ENCODE data around the gene FAF1. TPM values are rescaled to one million over a fixed set of nuclear protein-coding genes. Genes with fewer than 3 reads are reported as not detected.
"Not testable (repeated sequence)": the region's sequence is repeated elsewhere in the genome, so short reads cannot be mapped to it uniquely, and the experiment has no call there.

Gene FAF1
- total RNA-seq, 4 donors from 2014 or later = 25.1 to 55.7 (median 38.8) TPM

DNA sequence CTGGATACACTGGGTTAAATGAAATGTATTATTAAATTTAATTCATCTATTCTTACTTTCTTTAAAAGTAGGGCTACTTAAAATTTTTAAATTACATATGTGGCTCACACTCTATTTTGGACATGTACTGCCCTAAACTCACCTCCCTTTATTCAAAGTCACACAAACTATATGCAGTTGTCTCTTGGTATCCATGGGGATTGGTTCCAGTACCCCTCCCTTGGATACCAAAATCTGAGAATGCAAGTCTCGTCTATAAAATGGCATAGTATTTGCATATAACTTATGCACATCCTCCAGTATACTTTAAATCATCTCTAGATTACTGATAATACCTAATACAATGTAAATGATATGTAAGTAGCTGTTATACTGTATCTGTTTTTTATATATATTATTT lies 57.6 kb downstream of the FAF1 start:
- Histone ChIP-seq H3K27ac (no peak overlapping the region), H3K36me3 (peaks cover 0 to 2% (median 0%) of the 10 kb centered on the region in 3 donors), H3K4me1 (no peaks in the 10 kb centered on the region), H3K9me3 (peaks cover 0 to 9% (median 0%) of the 10 kb centered on the region in 4 donors), H3K27me3 (no peaks in the 10 kb centered on the region), H3K4me3 (no peak overlapping the region)
- 79 to 85% methylated on average over 1 of the region's 1 CpG for WGBS, 2 donors
- DNase-seq (ENCODE audit: low spot score in 2 of 2) = no peak
- TF ChIP-seq POLR2A (IDR thresholded peaks at IDR 0.05) (no peak), EP300 (IDR thresholded peaks at IDR 0.05) (no peak)
- TF ChIP-seq, protein P1, sequence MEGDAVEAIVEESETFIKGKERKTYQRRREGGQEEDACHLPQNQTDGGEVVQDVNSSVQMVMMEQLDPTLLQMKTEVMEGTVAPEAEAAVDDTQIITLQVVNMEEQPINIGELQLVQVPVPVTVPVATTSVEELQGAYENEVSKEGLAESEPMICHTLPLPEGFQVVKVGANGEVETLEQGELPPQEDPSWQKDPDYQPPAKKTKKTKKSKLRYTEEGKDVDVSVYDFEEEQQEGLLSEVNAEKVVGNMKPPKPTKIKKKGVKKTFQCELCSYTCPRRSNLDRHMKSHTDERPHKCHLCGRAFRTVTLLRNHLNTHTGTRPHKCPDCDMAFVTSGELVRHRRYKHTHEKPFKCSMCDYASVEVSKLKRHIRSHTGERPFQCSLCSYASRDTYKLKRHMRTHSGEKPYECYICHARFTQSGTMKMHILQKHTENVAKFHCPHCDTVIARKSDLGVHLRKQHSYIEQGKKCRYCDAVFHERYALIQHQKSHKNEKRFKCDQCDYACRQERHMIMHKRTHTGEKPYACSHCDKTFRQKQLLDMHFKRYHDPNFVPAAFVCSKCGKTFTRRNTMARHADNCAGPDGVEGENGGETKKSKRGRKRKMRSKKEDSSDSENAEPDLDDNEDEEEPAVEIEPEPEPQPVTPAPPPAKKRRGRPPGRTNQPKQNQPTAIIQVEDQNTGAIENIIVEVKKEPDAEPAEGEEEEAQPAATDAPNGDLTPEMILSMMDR (IDR thresholded peaks at IDR 0.05) = no peak

DNA sequence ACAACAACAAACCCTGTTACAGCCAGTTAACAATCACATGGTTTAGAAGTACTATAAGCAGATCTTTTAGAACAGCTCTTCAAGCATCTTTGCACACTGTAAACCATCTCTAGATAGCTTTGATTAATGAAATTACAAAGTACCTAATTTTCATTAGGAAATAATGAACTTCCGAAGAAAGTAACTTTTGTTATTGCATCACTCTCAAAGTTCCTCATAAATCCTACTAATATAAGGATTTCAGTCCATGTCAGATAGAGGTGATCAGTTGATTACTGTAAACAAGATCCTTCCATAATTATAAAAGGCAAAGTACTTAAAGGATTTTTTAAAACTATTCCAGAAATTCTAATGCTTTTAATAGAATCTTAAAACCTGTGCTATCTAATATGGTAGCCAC lies 58.2 kb downstream of the FAF1 start:
- no peak overlapping the region for H3K27ac ChIP-seq
- H3K4me1 ChIP-seq = no peaks in the 10 kb centered on the region
- TF ChIP-seq, protein P1 (IDR thresholded peaks at IDR 0.05) = no peak
- TF ChIP-seq POLR2A (IDR thresholded peaks at IDR 0.05) = no peak
- no peak for TF ChIP-seq EP300 (IDR thresholded peaks at IDR 0.05)
- 0% methylated on average over 1 of the region's 1 CpG for WGBS, 2 donors
- peaks cover 0 to 14% (median 0%) of the 10 kb centered on the region in 4 donors for H3K9me3 ChIP-seq
- no peaks in the 10 kb centered on the region for H3K27me3 ChIP-seq
- H3K4me3 ChIP-seq = no peak overlapping the region
- DNase-seq (ENCODE audit: low spot score in 2 of 2) = no peak
- peaks cover 0 to 3% (median 0%) of the 10 kb centered on the region in 3 donors for H3K36me3 ChIP-seq

DNA sequence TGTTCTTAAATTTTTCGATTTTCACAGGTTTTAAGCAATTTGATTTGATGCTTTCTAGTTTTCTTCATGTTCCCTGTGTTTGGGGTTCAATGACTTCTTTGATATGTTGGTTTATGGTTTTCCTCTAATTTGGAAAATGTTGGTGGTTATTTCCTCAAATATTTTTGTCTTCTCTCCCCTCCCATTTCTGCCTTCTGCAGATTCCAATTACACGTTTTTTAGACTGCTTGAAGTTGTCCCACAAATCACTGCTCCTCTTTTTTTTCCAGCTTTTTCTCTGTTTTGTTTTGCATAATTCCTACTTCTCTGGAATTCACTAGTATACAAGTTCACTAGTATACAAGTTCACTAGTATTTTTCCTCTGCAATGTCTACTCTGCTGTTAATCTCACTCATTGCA lies 61.3 kb downstream of the FAF1 start:
- WGBS, 2 donors = 63 to 67% methylated on average over 2 of the region's 2 CpGs
- Histone ChIP-seq H3K27ac (no peak overlapping the region), H3K4me1 (no peaks in the 10 kb centered on the region), H3K36me3 (peaks cover 0 to 3% (median 0%) of the 10 kb centered on the region in 3 donors), H3K9me3 (peaks cover 0 to 14% (median 0%) of the 10 kb centered on the region in 4 donors), H3K27me3 (no peaks in the 10 kb centered on the region), H3K4me3 (no peak overlapping the region)
- TF ChIP-seq POLR2A (IDR thresholded peaks at IDR 0.05) (no peak), EP300 (IDR thresholded peaks at IDR 0.05) (no peak)
- TF ChIP-seq, protein P1 (IDR thresholded peaks at IDR 0.05) = no peak
- DNase-seq (ENCODE audit: low spot score in 2 of 2) = no peak

DNA sequence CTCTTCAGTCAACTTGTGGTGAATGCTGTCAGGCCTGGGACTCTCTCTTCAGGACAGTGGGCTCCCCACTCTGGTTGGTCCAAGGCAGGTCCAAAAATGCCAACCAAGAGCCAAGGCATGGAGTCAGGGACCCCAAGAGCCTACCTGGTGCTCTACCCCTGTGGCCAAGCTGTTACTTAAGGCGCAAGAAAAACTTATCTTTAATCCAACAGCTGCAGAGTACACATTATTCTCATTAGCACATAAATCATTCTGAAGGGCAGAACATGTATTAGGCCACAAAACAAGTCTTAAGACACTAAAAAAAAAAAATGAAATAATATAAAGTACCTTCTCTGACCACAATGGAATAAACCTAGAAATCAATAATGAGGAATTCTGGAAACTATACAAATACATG lies 65.7 kb downstream of the FAF1 start:
- TF ChIP-seq EP300 (IDR thresholded peaks at IDR 0.05) = no peak
- TF ChIP-seq POLR2A (IDR thresholded peaks at IDR 0.05) = no peak
- TF ChIP-seq, protein P1 (IDR thresholded peaks at IDR 0.05) = no peak
- WGBS, 2 donors = 100% methylated on average over 1 of the region's 1 CpG
- Histone ChIP-seq H3K4me3 (no peak overlapping the region), H3K27ac (no peak overlapping the region), H3K27me3 (no peaks in the 10 kb centered on the region), H3K36me3 (peaks cover 0 to 3% (median 0%) of the 10 kb centered on the region in 3 donors), H3K9me3 (peaks cover 0 to 11% (median 0%) of the 10 kb centered on the region in 4 donors), H3K4me1 (no peaks in the 10 kb centered on the region)
- no peak for DNase-seq (ENCODE audit: low spot score in 2 of 2)

DNA sequence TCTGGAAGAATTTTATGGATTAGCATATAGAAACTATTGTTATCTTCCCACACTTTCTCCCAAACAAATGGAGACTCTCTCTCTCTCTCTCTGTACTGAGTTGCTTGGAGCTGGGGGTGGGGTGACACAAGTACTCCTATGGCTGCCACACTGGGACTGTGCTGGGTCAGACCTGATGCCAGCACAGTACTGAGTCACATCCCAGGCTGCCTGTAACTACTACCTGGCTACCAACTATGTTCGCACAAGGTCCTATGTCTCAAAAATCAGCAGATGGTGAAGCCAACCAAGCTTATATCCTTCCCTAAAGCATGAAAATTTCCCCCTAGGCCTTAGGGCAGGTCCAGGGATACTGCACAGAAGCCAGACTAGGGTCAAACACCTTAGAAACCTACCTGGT lies 66.6 kb downstream of the FAF1 start:
- TF ChIP-seq EP300 (IDR thresholded peaks at IDR 0.05) (no peak), POLR2A (IDR thresholded peaks at IDR 0.05) (no peak)
- TF ChIP-seq, protein P1 (IDR thresholded peaks at IDR 0.05) = no peak
- WGBS, 2 donors = 93 to 94% methylated on average over 1 of the region's 1 CpG
- H3K4me3 ChIP-seq = no peak overlapping the region
- DNase-seq (ENCODE audit: low spot score in 2 of 2) = no peak
- peaks cover 0 to 3% (median 0%) of the 10 kb centered on the region in 3 donors for H3K36me3 ChIP-seq
- peaks cover 0 to 10% (median 0%) of the 10 kb centered on the region in 4 donors for H3K9me3 ChIP-seq
- H3K27me3 ChIP-seq = no peaks in the 10 kb centered on the region
- no peaks in the 10 kb centered on the region for H3K4me1 ChIP-seq
- H3K27ac ChIP-seq = no peak overlapping the region

DNA sequence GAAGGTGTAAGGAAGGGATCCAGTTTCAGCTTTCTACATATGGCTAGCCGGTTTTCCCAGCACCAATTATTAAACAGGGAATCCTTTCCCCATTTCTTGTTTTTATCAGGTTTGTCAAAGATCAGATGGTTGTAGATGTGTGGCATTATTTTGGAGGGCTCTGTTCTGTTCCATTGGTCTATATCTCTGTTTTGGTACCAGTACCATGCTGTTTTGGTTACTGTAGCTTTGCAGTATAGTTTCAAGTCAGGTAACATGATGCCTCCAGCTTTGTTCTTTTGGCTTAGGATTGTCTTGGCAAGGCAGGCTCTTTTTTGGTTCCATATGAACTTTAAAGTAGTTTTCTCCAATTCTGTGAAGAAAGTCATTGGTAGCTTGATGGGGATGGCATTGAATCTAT lies 72.5 kb downstream of the FAF1 start:
- DNase-seq (ENCODE audit: low spot score in 2 of 2); H3K36me3 ChIP-seq; H3K4me1 ChIP-seq; H3K4me3 ChIP-seq; H3K27ac ChIP-seq; H3K27me3 ChIP-seq: not testable (repeated sequence)
- 89 to 100% methylated on average over 1 of the region's 1 CpG for WGBS, 2 donors
- H3K9me3 ChIP-seq = peaks cover 0 to 32% (median 3%) of the 10 kb centered on the region in 4 donors

Measured in tibial nerve (tissue), 4 donors.